Measurements from ENCODE around the gene PSMB3.

- TF ChIP-seq EZH2 (IDR thresholded peaks at IDR 0.05; ENCODE audit: borderline replicate concordance, low read length) (no peak), CTCF (IDR thresholded peaks at IDR 0.05; ENCODE audit: low read length) (no peak)
Observed at GRCh38 chr17:38777641-38778250, 25.2 kb downstream of the PSMB3 start.

Measured in OCI-LY1 (cell line).